ENCODE results near the gene SELL. TPM values are rescaled to one million over a fixed set of nuclear protein-coding genes. Genes with fewer than 3 reads are reported as not detected.
"Not testable (repeated sequence)": the region's sequence is repeated elsewhere in the genome, so short reads cannot be mapped to it uniquely, and the experiment has no call there.

Gene SELL
- total RNA-seq, 3 donors from 2014 or later: 1.9 to 2.3 (median 2.0) TPM

DNA sequence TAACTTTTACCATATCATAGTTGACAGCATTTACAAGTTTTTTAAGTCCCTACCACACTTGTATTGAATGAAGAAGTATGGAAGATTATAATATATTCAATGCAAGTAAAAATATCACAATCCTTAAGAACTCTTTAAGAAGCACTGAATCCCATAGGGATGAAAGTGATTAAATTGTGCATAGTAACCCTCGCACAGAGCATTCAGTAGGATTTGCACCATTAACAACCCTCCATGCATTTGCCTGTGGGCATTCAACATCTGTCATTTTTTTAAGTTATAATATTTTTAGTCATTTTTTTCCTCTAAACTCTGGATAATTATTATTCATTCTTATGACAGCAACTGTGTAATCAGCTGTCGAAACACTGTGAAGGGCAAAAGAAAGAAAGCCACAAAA is 12.3 kb upstream of the SELL start:
- Histone ChIP-seq H3K27ac (no peak overlapping the region), H3K4me3 (no peak overlapping the region), H3K36me3 (no peaks in the 10 kb centered on the region), H3K4me1 (no peaks in the 10 kb centered on the region), H3K27me3 (no peaks in the 10 kb centered on the region), H3K9me3 (no peaks in the 10 kb centered on the region)
- no peak for DNase-seq (ENCODE audit: low spot score in 2 of 2)
- TF ChIP-seq, protein P1, sequence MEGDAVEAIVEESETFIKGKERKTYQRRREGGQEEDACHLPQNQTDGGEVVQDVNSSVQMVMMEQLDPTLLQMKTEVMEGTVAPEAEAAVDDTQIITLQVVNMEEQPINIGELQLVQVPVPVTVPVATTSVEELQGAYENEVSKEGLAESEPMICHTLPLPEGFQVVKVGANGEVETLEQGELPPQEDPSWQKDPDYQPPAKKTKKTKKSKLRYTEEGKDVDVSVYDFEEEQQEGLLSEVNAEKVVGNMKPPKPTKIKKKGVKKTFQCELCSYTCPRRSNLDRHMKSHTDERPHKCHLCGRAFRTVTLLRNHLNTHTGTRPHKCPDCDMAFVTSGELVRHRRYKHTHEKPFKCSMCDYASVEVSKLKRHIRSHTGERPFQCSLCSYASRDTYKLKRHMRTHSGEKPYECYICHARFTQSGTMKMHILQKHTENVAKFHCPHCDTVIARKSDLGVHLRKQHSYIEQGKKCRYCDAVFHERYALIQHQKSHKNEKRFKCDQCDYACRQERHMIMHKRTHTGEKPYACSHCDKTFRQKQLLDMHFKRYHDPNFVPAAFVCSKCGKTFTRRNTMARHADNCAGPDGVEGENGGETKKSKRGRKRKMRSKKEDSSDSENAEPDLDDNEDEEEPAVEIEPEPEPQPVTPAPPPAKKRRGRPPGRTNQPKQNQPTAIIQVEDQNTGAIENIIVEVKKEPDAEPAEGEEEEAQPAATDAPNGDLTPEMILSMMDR (IDR thresholded peaks at IDR 0.05): no peak
- TF ChIP-seq POLR2A (IDR thresholded peaks at IDR 0.05) (no peak), POLR2AphosphoS5 (IDR thresholded peaks at IDR 0.05) (no peak)
- intact Hi-C loops (cut with DNase I; ENCODE audit: low total_unique reads): no loop called here

DNA sequence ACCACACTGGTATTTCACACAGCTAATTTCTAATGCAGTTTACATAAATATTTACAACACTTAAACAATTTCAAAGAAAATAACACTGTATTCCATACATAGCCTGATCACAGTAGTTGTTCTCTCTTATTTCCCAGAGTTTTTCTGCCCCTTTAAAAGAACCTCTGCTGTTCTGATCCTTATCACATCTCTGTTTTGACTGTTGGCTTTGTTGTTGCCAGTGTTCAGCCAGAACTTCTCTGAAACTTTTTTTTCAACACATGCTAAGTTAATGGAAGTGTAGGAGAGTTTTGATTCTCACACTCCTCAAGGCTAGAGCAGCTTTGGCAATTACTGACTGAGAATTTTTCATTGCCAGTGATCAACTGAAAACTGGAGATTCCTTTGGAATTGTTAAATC is 11.4 kb upstream of the SELL start:
- Histone ChIP-seq H3K4me3 (no peak overlapping the region), H3K36me3 (no peaks in the 10 kb centered on the region), H3K4me1 (no peaks in the 10 kb centered on the region), H3K27ac (no peak overlapping the region), H3K27me3 (no peaks in the 10 kb centered on the region), H3K9me3 (no peaks in the 10 kb centered on the region)
- intact Hi-C loops (cut with DNase I; ENCODE audit: low total_unique reads): no loop called here
- TF ChIP-seq POLR2AphosphoS5 (IDR thresholded peaks at IDR 0.05) (no peak), POLR2A (IDR thresholded peaks at IDR 0.05) (no peak)
- TF ChIP-seq, protein P1 (IDR thresholded peaks at IDR 0.05): no peak
- no peak for DNase-seq (ENCODE audit: low spot score in 2 of 2)

DNA sequence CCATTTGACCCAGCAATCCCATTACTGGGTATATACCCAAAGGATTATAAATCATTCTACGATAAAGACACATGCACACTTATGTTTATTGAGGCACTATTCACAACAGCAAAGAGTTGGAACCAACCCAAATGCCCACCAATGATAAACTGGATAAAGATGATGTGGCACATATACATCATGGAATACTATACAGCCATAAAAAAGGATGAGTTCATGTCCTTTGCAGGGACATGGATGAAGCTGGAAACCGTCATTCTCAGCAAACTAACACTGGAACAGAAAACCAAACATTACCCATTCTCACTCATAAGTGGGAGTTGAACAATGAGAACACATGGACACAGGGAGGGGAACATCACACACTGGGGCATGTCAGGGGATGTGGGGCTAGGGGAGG is 3.7 kb upstream of the SELL start:
- H3K4me3 ChIP-seq; H3K36me3 ChIP-seq; DNase-seq (ENCODE audit: low spot score in 2 of 2); intact Hi-C loops (cut with DNase I; ENCODE audit: low total_unique reads); H3K27ac ChIP-seq; H3K27me3 ChIP-seq; H3K9me3 ChIP-seq; H3K4me1 ChIP-seq: not testable (repeated sequence)

DNA sequence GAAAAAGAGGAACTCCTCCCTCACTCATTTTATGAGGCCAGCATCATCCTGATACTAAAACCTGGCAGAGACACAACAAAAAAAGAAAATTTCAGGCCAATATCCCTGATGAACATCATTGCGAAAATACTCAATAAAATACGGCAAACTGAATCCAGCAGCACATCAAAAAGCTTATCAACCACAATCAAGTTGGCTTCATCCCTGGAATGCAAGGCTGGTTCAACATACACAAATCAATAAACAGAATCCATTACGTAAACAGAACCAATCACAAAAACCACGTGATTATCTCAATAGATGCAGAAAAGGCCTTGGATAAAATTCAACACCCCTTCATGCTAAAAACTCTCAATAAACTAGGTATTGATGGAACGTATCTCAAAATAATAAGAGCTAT is 1.7 kb upstream of the SELL start:
- H3K27me3 ChIP-seq; H3K9me3 ChIP-seq; H3K4me1 ChIP-seq; intact Hi-C loops (cut with DNase I; ENCODE audit: low total_unique reads); DNase-seq (ENCODE audit: low spot score in 2 of 2); H3K4me3 ChIP-seq; H3K36me3 ChIP-seq; H3K27ac ChIP-seq: not testable (repeated sequence)

DNA sequence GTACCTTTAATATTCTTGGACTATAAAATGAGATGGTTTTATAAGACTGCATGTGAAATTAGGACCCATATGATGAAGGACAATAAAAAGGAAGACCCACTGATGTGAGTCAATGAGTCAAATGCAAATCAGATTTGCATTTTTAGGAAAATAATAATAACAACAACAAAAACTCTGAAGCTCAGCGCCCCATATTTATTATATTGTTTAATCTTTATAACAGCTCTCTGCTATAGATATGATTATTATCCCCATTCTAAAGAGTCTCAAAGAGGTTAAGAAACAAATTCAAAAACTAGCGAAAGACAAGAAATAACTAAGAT is 850 bp upstream of the SELL start:
- intact Hi-C loops (cut with DNase I; ENCODE audit: low total_unique reads): no loop called here
- no peak for DNase-seq (ENCODE audit: low spot score in 2 of 2)
- no peak overlapping the region for H3K27ac ChIP-seq
- no peaks in the 10 kb centered on the region for H3K36me3 ChIP-seq
- H3K4me3 ChIP-seq: no peak overlapping the region
- no peaks in the 10 kb centered on the region for H3K4me1 ChIP-seq
- TF ChIP-seq, protein P1 (IDR thresholded peaks at IDR 0.05): no peak
- TF ChIP-seq POLR2AphosphoS5 (IDR thresholded peaks at IDR 0.05) (no peak), POLR2A (IDR thresholded peaks at IDR 0.05) (no peak)
- H3K27me3 ChIP-seq: no peaks in the 10 kb centered on the region
- H3K9me3 ChIP-seq: peaks cover 0 to 8% of the 10 kb centered on the region in 2 donors

DNA sequence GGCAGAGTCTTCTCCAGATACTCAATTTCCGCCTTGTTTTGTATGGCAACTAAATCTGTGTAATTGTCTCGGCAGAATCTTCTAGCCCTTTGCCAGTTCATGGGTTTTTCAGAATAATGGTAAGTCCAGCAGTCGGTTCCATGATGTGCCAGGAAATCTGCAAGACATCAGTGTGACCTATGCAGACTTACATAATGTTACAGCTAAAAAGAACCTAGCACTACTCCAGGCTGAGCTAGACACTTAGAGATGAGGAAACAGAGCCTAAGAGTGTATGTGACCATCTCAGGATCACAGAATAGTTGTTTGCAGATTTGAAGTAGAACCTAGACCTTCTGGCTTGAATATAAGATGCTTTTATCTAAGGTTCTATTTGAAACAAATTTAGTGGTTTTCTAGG is 2.8 kb downstream of the SELL start:
- intact Hi-C loops (cut with DNase I; ENCODE audit: low total_unique reads): no loop called here
- H3K36me3 ChIP-seq: no peaks in the 10 kb centered on the region
- no peak overlapping the region for H3K27ac ChIP-seq
- no peaks in the 10 kb centered on the region for H3K27me3 ChIP-seq
- peaks cover 0 to 3% of the 10 kb centered on the region in 2 donors for H3K9me3 ChIP-seq
- no peak for DNase-seq (ENCODE audit: low spot score in 2 of 2)
- H3K4me1 ChIP-seq: no peaks in the 10 kb centered on the region
- H3K4me3 ChIP-seq: no peak overlapping the region
- TF ChIP-seq, protein P1 (IDR thresholded peaks at IDR 0.05): no peak

All from breast epithelium (tissue), 4 donors.